Ishikawa (cell line): ENCODE data around the gene TBC1D8.

Experiments used
- CEBPB ChIP-seq: IDR thresholded peaks from 2 replicates; pipeline ENCODE4 v1.6.1; 2012
- CREB1 ChIP-seq: IDR thresholded peaks from 2 replicates; pipeline ENCODE4 v1.6.1; 2012; ENCODE audit warnings: low read depth
- EGR1 ChIP-seq: IDR thresholded peaks from 2 replicates; pipeline ENCODE4 v1.6.1; 2012
- EP300 ChIP-seq: IDR thresholded peaks from 2 replicates; pipeline ENCODE4 v1.6.1; 2012; ENCODE audit warnings: borderline replicate concordance
- FOXM1 ChIP-seq: IDR thresholded peaks from 2 replicates; pipeline ENCODE4 v1.6.1; 2012; ENCODE audit warnings: low read depth, borderline replicate concordance
- NFIC ChIP-seq: IDR thresholded peaks from 2 replicates; pipeline ENCODE4 v1.6.1; 2012
- RAD21 ChIP-seq: IDR thresholded peaks from 2 replicates; pipeline ENCODE4 v1.6.1; 2012; ENCODE audit warnings: low read depth
- TAF1 ChIP-seq: IDR thresholded peaks from 2 replicates; pipeline ENCODE4 v1.6.1; 2012; ENCODE audit warnings: low read depth, mild to moderate bottlenecking
- TCF12 ChIP-seq: IDR thresholded peaks from 2 replicates; pipeline ENCODE4 v1.6.1; 2012; ENCODE audit warnings: low read depth
- TEAD4 ChIP-seq: IDR thresholded peaks from 2 replicates; pipeline ENCODE4 v1.6.1; 2012
- YY1 ChIP-seq: IDR thresholded peaks from 2 replicates; pipeline ENCODE4 v1.6.1; 2012; ENCODE audit warnings: low read depth
- ZBTB7A ChIP-seq: IDR thresholded peaks from 2 replicates; pipeline ENCODE4 v1.6.1; 2012; ENCODE audit warnings: low read depth
- TF ChIP-seq, protein P1 (sequence below): IDR thresholded peaks from 2 replicates; pipeline ENCODE4 v1.6.1; 2012
- TF ChIP-seq, protein P2 (sequence below): IDR thresholded peaks from 2 replicates; pipeline ENCODE4 v1.6.1; 2012; ENCODE audit warnings: low read depth, mild to moderate bottlenecking
- TF ChIP-seq, protein P3 (sequence below): IDR thresholded peaks from 2 replicates; pipeline ENCODE4 v1.6.1; 2012

TBC1D8 gene

DNA sequence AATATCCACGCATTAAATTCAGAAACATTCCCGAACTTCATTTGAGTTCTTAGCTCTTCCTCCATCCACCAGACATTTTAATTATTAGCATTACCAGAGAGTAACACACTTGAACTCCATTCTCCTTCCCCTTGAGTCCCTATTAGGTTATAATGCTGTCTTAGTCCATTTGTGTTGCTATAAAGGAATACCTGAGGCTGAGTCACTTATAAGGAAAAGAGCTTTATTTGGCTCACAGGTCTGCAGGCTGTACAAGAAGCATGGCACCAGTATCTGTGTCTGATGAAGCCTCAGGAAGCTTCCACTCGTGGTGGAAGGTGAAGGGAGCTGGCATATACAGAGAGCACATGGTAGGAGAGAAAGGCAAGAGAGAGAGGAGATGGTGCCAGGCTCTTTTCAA, 25.4 kb downstream of the TBC1D8 start:
- TF ChIP-seq TCF12 (no peak), EP300 (no peak), FOXM1 (no peak), TEAD4 (no peak), CREB1 (no peak), ZBTB7A (no peak), TAF1 (no peak), CEBPB (no peak)

DNA sequence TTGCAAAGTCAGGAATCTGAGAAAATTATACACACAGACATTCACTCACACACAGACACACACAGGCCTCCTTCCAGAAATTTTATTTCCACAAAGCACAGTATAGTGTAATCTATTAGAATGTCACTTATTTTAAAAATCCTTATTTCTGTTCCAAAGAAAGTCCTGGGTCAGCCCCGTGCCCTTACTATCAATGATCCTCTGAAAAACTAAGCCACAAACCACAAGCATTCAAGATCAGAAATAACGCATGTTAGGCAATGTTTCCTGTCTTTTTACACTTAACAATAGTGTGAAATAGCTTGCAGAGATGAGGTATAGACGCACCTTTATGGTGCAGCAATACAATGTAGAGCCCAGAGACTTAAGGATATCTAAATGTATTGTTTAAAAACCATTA, 25.8 kb downstream of the TBC1D8 start:
- no peak for TF ChIP-seq NFIC
- TF ChIP-seq RAD21, result no peak
- TF ChIP-seq CREB1, result no peak
- no peak for TF ChIP-seq EGR1
- TF ChIP-seq, protein P1, sequence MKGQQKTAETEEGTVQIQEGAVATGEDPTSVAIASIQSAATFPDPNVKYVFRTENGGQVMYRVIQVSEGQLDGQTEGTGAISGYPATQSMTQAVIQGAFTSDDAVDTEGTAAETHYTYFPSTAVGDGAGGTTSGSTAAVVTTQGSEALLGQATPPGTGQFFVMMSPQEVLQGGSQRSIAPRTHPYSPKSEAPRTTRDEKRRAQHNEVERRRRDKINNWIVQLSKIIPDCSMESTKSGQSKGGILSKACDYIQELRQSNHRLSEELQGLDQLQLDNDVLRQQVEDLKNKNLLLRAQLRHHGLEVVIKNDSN, result no peak
- TF ChIP-seq FOXM1, result no peak
- TF ChIP-seq EP300, result no peak
- TF ChIP-seq CEBPB, result no peak
- TF ChIP-seq YY1, result no peak
- TF ChIP-seq TCF12, result no peak
- no peak for TF ChIP-seq TAF1
- TF ChIP-seq ZBTB7A, result no peak
- TF ChIP-seq, protein P2, sequence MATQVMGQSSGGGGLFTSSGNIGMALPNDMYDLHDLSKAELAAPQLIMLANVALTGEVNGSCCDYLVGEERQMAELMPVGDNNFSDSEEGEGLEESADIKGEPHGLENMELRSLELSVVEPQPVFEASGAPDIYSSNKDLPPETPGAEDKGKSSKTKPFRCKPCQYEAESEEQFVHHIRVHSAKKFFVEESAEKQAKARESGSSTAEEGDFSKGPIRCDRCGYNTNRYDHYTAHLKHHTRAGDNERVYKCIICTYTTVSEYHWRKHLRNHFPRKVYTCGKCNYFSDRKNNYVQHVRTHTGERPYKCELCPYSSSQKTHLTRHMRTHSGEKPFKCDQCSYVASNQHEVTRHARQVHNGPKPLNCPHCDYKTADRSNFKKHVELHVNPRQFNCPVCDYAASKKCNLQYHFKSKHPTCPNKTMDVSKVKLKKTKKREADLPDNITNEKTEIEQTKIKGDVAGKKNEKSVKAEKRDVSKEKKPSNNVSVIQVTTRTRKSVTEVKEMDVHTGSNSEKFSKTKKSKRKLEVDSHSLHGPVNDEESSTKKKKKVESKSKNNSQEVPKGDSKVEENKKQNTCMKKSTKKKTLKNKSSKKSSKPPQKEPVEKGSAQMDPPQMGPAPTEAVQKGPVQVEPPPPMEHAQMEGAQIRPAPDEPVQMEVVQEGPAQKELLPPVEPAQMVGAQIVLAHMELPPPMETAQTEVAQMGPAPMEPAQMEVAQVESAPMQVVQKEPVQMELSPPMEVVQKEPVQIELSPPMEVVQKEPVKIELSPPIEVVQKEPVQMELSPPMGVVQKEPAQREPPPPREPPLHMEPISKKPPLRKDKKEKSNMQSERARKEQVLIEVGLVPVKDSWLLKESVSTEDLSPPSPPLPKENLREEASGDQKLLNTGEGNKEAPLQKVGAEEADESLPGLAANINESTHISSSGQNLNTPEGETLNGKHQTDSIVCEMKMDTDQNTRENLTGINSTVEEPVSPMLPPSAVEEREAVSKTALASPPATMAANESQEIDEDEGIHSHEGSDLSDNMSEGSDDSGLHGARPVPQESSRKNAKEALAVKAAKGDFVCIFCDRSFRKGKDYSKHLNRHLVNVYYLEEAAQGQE, result no peak
- TF ChIP-seq TEAD4, result no peak
- TF ChIP-seq, protein P3, sequence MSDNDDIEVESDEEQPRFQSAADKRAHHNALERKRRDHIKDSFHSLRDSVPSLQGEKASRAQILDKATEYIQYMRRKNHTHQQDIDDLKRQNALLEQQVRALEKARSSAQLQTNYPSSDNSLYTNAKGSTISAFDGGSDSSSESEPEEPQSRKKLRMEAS, result no peak

DNA sequence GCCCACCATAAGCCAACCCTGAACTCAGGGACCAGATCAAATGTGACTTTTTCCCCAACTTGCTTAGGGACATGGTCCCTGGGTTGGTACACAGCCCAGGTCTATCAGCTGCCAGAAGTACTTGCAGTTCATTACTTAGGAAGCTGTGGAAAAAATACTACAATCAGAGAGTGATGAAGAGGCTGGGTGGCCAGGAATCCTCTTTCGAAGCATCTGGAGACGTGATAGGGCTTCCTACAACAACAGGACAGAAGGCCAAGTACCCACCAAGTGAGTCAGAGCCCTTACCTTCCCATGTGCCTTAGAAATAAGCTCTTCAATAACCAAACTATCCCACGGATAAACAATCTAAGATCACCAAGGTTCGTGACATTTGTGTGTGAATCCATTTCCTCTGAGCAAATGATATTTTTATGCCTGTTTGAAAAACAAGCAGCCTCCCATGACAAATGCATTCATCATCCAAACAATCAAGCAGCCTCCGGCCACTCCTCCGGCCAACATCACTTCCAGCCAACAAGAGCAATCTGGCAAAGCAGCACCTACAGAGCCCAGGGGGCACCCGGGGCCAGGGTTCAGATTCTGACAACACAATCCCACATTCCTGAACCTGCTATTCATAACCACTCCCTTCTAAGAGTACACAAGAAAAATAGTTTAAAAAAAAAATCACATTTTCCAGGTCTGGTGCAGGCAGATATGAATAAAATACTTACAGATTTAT, 26.4 kb downstream of the TBC1D8 start:
- TF ChIP-seq TEAD4 (peak; percentile 84), CEBPB (no peak), EGR1 (no peak), EP300 (peak; percentile 69; the same call in 1 of the 2 replicates), RAD21 (no peak), TAF1 (no peak), TCF12 (peak; percentile 61), FOXM1 (peak; percentile 73; the same call in 1 of the 2 replicates), NFIC (peak; percentile 51), ZBTB7A (no peak), YY1 (no peak), CREB1 (no peak)
- TF ChIP-seq, protein P2, result no peak
- TF ChIP-seq, protein P1, result no peak
- TF ChIP-seq, protein P3, result no peak; the same call in 1 of the 2 replicates

DNA sequence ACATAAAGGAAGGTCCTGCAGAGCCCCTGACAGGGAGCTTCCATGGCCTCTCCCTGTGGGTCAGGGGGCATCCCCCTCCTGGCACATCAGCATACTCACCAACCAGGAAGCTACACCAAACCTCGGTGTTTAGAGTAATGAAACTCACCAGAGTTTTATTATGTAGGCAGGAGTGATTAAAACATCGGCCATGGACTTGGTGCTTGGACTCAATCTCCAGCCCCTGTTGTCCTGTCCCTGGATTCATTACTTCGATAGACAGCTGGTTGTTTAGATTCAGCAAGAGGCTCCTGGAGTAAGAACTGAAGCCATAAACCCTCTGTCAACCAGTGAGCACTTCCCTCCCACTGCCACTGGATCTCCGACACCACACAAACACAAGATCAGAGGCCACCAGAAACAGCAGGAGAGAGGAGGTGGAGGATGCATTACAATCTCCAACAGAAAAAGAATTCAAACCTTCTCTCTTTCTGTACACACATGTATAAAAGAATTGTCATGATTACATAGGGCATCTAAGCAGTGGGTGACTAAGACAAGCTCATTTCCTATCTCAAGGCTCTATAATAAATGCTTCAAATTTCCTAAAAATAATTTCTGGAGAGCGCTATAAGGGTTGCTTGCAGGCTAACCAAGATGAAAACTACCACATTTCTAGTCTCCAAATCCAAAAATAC, 27.2 kb downstream of the TBC1D8 start:
- TF ChIP-seq EGR1, result no peak
- no peak for TF ChIP-seq CEBPB

DNA sequence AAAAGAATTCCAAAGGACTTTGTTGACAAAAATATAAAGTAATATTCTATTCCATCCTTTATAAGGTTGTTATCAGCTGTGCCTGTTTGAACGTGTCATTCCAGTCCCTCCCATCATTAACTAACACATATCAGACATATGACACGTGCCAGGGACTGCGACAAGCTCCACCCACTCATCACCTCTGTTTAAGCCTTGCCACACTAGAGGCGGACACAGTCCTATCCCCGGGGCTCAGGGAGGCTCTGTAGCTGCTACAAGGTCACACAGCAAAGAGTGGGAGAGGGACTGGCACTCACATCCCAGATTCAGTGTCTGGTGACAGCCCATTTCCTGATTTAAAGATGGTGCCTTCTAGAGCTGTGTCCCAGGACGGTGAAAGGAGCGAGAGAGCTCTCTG, 30.0 kb downstream of the TBC1D8 start:
- TF ChIP-seq TCF12 (no peak), NFIC (no peak), CREB1 (no peak), YY1 (no peak), TEAD4 (no peak), ZBTB7A (no peak), CEBPB (no peak), TAF1 (no peak), EGR1 (no peak), RAD21 (no peak), FOXM1 (no peak)
- TF ChIP-seq, protein P2, result no peak
- TF ChIP-seq, protein P1, result no peak
- TF ChIP-seq, protein P3, result no peak
